Measurements from ENCODE around the gene PSMD12.
A peak's percentile ranks its signal among the peaks of the same experiment; 100 is the strongest.
"Not testable (repeated sequence)": the region's sequence is repeated elsewhere in the genome, so short reads cannot be mapped to it uniquely, and the experiment has no call there.

Gene PSMD12

GRCh38 chr17:67310406-67310805 is 56.0 kb downstream of the PSMD12 start:
- DNase-seq (ENCODE audit: low spot score), result no peak

GRCh38 chr17:67305446-67306235 is 60.7 kb downstream of the PSMD12 start:
- not testable (repeated sequence) for DNase-seq (ENCODE audit: low spot score)

- no peak for DNase-seq (ENCODE audit: low spot score)
These were observed 68.9 kb downstream of the PSMD12 start for GRCh38 chr17:67297454-67297960.

GRCh38 chr17:67294451-67295199 is 71.8 kb downstream of the PSMD12 start:
- DNase-seq (ENCODE audit: low spot score), result no peak

GRCh38 chr17:67293251-67294203 is 72.8 kb downstream of the PSMD12 start:
- peak; percentile 66 for DNase-seq (ENCODE audit: low spot score)

GRCh38 chr17:67290711-67291291 is 75.6 kb downstream of the PSMD12 start:
- DNase-seq (ENCODE audit: low spot score), result no peak

GRCh38 chr17:67290244-67290643 is 76.1 kb downstream of the PSMD12 start:
- DNase-seq (ENCODE audit: low spot score), result no peak

GRCh38 chr17:67289181-67289876 is 77.0 kb downstream of the PSMD12 start:
- peak; percentile 80 for DNase-seq (ENCODE audit: low spot score)
